Esophagus squamous epithelium (tissue), 5 donors: ENCODE data around the gene TOE1. TPM values are rescaled to one million over a fixed set of nuclear protein-coding genes. Genes with fewer than 3 reads are reported as not detected.

Experiments used
- DNase-seq: peaks from one replicate; lab custom pipeline; 2025; lab: John Stamatoyannopoulos, UW
- H3K27ac ChIP-seq, 4 donors: fragments of 200-600 bp; sonication (generic); one replicate each; pipeline ENCODE4 v1.5.1; 2016 to 2019; ENCODE audit warnings: mild to moderate bottlenecking in 1 of 4
- H3K27me3 ChIP-seq, 4 donors: fragments of 200-600 bp; sonication (generic); 1 replicate in 3 of 4; 2 replicates in 1 of 4; pipeline versions ENCODE4 v1.5.1 to v1.6.0; 2017 to 2021; ENCODE audit warnings: antibody characterized with exemption in 1 of 4
- H3K36me3 ChIP-seq, 3 donors: fragments of 200-600 bp; sonication (generic); one replicate each; pipeline ENCODE4 v1.5.1; 2016 to 2019
- H3K4me1 ChIP-seq, 3 donors: fragments of 200-600 bp; sonication (generic); one replicate each; pipeline ENCODE4 v1.5.1; 2017 to 2019
- H3K4me3 ChIP-seq, 4 donors: fragments of 200-600 bp; sonication (generic); 1 replicate in 3 of 4; 2 replicates in 1 of 4; pipeline ENCODE4 v1.5.1; 2016 to 2019; ENCODE audit warnings: mild to moderate bottlenecking in 2 of 4, moderate library complexity in 1 of 4
- H3K9me3 ChIP-seq, 3 donors: fragments of 200-600 bp; sonication (generic); one replicate each; pipeline ENCODE4 v1.5.1; 2016 to 2019
- POLR2A ChIP-seq, 4 donors: fragments of 450-650 bp; IDR thresholded peaks; one replicate each; pipeline ENCODE4 v1.6.1; 2017; ENCODE audit warnings: antibody characterized with exemption in 4 of 4, mild to moderate bottlenecking in 4 of 4, moderate library complexity in 3 of 4
- WGBS, 2 donors: methylation state at CpG; one replicate each; pipeline ENCODE4 v1.1.5; 2018; 5-methylcytosine and 5-hydroxymethylcytosine counted together
- intact Hi-C: fragments of 100-400 bp; cut with DNase I; formaldehyde crosslinking; loops from one replicate; pipeline ENCODE4 v1.15.0; 2022
- total RNA-seq, 4 donors: library from RNA; depleted of rRNA; stranded (reverse); fragments of >200 nt; gene quantifications; one replicate each; pipeline ENCODE4 v1.1.0, GENCODE V29; 2016
- TF ChIP-seq, protein P1 (sequence below), 6 experiments: fragments of 450-650 bp in 4 of 6; fragments of 200-600 bp in 2 of 6; sonication (generic) in 2 of 6; IDR thresholded peaks; one replicate each; pipeline ENCODE4 v1.5.1; 2016 to 2019; ENCODE audit warnings: antibody characterized with exemption in 6 of 6, mild to moderate bottlenecking in 4 of 6, moderate library complexity in 4 of 6
- donor health status: DM: yes; HTN: yes; CAD: no.

Gene TOE1
- total RNA-seq, 4 donors from 2014 or later = 6.4 to 11.4 (median 9.1) TPM

DNA sequence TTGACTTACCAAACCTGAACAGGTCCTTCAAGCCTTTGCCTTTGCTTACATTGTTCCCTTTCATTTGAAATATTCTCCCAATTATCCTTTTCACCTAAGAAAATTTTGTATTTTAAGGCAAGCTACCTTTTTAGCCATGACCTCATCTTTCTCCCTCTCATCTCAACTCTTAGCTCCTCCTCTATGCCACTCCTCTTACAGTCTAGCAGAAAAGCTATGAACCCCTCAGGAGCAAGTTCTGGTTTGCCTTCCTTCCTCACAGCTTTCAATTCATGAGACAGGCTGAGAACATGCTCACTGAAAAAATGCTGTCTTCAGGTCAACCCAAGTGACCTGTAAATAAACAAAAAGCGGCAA lies 8.6 kb downstream of the TOE1 start:
- Histone ChIP-seq H3K36me3 (peaks cover 10 to 45% (median 19%) of the 10 kb centered on the region in 3 donors), H3K9me3 (no peaks in the 10 kb centered on the region), H3K27ac (peak overlapping the region; percentile 59 to 82 (median 74)), H3K4me3 (no peak overlapping the region), H3K27me3 (no peaks in the 10 kb centered on the region), H3K4me1 (peaks cover 19 to 35% (median 25%) of the 10 kb centered on the region in 3 donors)
- no peak for DNase-seq
- intact Hi-C loops = loop anchor here (10.0 kb wide), 1 partner anchor 216 kb away; no protein-coding TSS in a partner anchor
- TF ChIP-seq, protein P1, sequence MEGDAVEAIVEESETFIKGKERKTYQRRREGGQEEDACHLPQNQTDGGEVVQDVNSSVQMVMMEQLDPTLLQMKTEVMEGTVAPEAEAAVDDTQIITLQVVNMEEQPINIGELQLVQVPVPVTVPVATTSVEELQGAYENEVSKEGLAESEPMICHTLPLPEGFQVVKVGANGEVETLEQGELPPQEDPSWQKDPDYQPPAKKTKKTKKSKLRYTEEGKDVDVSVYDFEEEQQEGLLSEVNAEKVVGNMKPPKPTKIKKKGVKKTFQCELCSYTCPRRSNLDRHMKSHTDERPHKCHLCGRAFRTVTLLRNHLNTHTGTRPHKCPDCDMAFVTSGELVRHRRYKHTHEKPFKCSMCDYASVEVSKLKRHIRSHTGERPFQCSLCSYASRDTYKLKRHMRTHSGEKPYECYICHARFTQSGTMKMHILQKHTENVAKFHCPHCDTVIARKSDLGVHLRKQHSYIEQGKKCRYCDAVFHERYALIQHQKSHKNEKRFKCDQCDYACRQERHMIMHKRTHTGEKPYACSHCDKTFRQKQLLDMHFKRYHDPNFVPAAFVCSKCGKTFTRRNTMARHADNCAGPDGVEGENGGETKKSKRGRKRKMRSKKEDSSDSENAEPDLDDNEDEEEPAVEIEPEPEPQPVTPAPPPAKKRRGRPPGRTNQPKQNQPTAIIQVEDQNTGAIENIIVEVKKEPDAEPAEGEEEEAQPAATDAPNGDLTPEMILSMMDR (IDR thresholded peaks at IDR 0.05) = no peak
- no peak for TF ChIP-seq POLR2A (IDR thresholded peaks at IDR 0.05)
- WGBS, 2 donors = 10 to 20% methylated on average over 1 of the region's 1 CpG

DNA sequence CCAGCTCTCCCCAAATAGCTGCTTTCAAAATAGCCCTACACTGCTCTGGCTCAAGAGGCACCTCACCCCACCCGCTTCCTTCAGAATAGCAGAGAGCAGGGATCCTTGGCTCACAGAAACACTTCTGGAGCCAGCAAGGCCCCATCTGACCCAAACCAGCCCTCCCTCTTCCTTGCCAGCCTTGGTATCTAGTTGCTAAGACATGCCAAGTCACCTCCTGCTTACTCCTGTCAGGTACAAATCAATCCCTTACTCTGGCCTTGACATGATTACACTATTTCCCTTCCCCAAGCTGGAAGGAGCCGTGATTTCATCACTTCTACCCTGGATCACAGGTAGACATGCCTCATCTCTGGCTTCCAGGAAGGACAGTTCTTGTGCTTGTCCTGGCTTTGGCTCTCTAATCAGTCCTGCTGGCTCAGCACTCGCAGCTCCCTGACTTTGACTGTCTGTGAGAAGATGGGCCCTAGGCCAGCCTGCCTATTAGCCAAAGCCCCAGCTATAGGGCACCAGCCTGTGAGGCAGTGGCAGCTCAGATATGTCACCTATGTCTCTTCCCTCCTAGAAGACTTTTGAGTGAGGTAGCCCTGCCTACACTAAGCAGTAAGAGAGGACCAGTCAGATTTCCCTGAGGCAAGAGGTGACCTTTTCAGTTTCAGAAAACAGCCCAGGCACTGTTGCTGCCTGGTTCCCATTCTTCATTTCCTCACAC lies 9.2 kb downstream of the TOE1 start:
- DNase-seq = no peak
- Histone ChIP-seq H3K9me3 (no peaks in the 10 kb centered on the region), H3K4me3 (no peak overlapping the region), H3K27ac (peak overlapping the region; percentile 59 to 82 (median 74)), H3K36me3 (peaks cover 6 to 45% (median 14%) of the 10 kb centered on the region in 3 donors), H3K4me1 (peaks cover 19 to 35% (median 25%) of the 10 kb centered on the region in 3 donors), H3K27me3 (no peaks in the 10 kb centered on the region)
- WGBS, 2 donors = 11 to 36% methylated on average over 3 of the region's 3 CpGs
- TF ChIP-seq POLR2A (IDR thresholded peaks at IDR 0.05) = no peak
- TF ChIP-seq, protein P1 (IDR thresholded peaks at IDR 0.05) = no peak
- intact Hi-C loops = loop anchor here (10.0 kb wide), 1 partner anchor 216 kb away; no protein-coding TSS in a partner anchor

DNA sequence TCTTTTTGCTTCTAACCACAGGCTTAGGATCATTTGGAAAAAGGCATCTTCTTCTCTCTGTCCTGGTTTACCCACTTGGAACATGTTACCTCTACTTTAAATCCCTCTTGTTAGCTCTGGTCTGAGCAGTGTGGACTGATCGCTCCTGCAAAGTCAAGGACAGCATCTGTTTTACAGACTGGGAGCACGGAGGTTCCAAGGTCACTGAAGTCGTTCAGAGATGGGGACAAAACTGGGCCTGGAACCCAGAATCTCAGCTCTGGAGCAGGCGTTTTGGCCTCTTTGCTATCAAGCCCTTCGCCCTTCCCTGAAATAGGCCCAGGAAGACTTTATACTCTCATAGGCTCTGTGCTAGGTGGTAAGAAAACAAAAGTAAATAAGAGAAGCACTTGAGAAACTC lies 11.5 kb downstream of the TOE1 start:
- intact Hi-C loops = no loop called here
- peaks cover 0 to 21% (median 3%) of the 10 kb centered on the region in 3 donors for H3K36me3 ChIP-seq
- no peaks in the 10 kb centered on the region for H3K9me3 ChIP-seq
- TF ChIP-seq, protein P1 (IDR thresholded peaks at IDR 0.05) = no peak
- no peak for TF ChIP-seq POLR2A (IDR thresholded peaks at IDR 0.05)
- H3K4me1 ChIP-seq = peaks cover 23 to 52% (median 26%) of the 10 kb centered on the region in 3 donors
- H3K27ac ChIP-seq = no peak overlapping the region
- WGBS, 2 donors = 78 to 97% methylated on average over 4 to 5 of the region's 5 CpGs
- H3K27me3 ChIP-seq = no peaks in the 10 kb centered on the region
- no peak overlapping the region for H3K4me3 ChIP-seq
- DNase-seq = no peak

DNA sequence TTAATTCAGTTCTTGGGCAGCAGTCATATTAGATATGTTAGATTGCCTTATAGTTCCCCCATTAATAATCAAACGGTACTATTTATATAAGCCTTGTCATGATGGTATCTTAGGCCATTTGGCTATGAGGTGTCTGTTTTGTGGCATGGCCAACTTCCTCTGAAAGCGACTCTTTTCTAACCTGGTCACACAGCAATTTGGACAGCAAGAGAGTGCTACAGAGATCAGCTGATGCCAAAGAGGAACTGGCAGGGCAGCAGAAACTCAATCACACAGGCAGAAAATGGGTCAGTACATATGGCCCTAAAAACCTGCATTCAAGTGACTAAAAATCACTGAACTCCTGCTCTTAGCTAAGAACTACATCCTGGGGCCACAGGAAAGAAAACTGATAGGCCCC lies 13.7 kb downstream of the TOE1 start:
- intact Hi-C loops = no loop called here
- WGBS, 2 donors = 64 to 80% methylated on average over 1 to 2 of the region's 2 CpGs
- no peaks in the 10 kb centered on the region for H3K27me3 ChIP-seq
- TF ChIP-seq, protein P1 (IDR thresholded peaks at IDR 0.05) = no peak
- no peak for TF ChIP-seq POLR2A (IDR thresholded peaks at IDR 0.05)
- no peak for DNase-seq
- H3K4me3 ChIP-seq = no peak overlapping the region
- H3K27ac ChIP-seq = no peak overlapping the region
- no peaks in the 10 kb centered on the region for H3K9me3 ChIP-seq
- peaks cover 17 to 43% (median 19%) of the 10 kb centered on the region in 3 donors for H3K4me1 ChIP-seq
- H3K36me3 ChIP-seq = peaks cover 0 to 15% (median 0%) of the 10 kb centered on the region in 3 donors

DNA sequence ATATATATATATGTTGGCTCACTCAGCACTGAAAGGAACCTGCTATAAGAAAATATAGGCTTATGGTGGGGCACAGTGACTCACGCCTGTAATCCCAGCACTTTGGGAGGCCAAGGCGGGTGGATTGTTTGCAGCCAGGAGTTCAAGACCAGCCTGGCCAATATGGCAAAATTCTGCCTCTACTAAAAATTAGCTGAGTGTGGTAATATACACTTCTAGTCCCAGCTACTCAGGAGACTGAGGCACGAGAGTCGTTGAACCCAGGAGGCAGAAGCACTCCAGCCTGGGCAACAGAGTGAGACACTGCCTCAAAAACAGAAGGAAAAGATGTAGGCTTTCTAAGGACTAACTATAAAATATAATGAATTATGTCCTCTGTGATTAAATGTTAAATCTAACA lies 14.9 kb downstream of the TOE1 start:
- TF ChIP-seq, protein P1 (IDR thresholded peaks at IDR 0.05) = no peak
- no peak for TF ChIP-seq POLR2A (IDR thresholded peaks at IDR 0.05)
- 83 to 94% methylated on average over 4 of the region's 4 CpGs for WGBS, 2 donors
- Histone ChIP-seq H3K9me3 (no peaks in the 10 kb centered on the region), H3K4me3 (no peak overlapping the region), H3K4me1 (peaks cover 6 to 36% (median 7%) of the 10 kb centered on the region in 3 donors), H3K36me3 (peaks cover 0 to 15% (median 0%) of the 10 kb centered on the region in 3 donors), H3K27ac (no peak overlapping the region), H3K27me3 (no peaks in the 10 kb centered on the region)
- DNase-seq = no peak
- intact Hi-C loops = no loop called here
